Aorta (tissue), 5 donors: ENCODE data around the gene RNASEL. TPM values are rescaled to one million over a fixed set of nuclear protein-coding genes. Genes with fewer than 3 reads are reported as not detected.
A peak's percentile ranks its signal among the peaks of the same experiment; 100 is the strongest.

Experiments used
- ATAC-seq: fragments of 200-7000 bp; cut with Tn5 transposase; one replicate; pipeline ENCODE4 v1.9.1; 2022; ENCODE audit warnings: moderate library complexity; ENCODE audit not compliant: low FRiP score
- DNase-seq, 2 donors: peaks; one replicate each; pipeline ENCODE4 v3.0.0-alpha.2; 2020
- H3K27ac ChIP-seq, 2 donors: one replicate each; pipeline ENCODE4 v1.5.1; 2013; ENCODE audit warnings: low read length in 2 of 2, mild to moderate bottlenecking in 2 of 2, moderate library complexity in 2 of 2, control low read depth in 1 of 2, inconsistent platforms in 1 of 2, low read depth in 1 of 2
- H3K27me3 ChIP-seq, 2 donors: one replicate each; pipeline ENCODE4 v1.6.1; 2013; ENCODE audit warnings: control low read depth in 1 of 2, low read length in 1 of 2, mild to moderate bottlenecking in 1 of 2, moderate library complexity in 1 of 2; ENCODE audit not compliant: insufficient read depth in 2 of 2, control insufficient read depth in 1 of 2
- H3K36me3 ChIP-seq, 2 donors: one replicate each; pipeline ENCODE4 v1.6.1; 2013; ENCODE audit warnings: control low read depth in 1 of 2, low read length in 1 of 2, mild to moderate bottlenecking in 1 of 2; ENCODE audit not compliant: insufficient read depth in 2 of 2, control insufficient read depth in 1 of 2
- H3K4me1 ChIP-seq, 2 donors: one replicate each; pipeline ENCODE4 v1.6.1; 2013; ENCODE audit warnings: low read length in 2 of 2, control low read depth in 1 of 2, mild to moderate bottlenecking in 1 of 2, moderate library complexity in 1 of 2; ENCODE audit not compliant: insufficient read depth in 2 of 2, control insufficient read depth in 1 of 2
- H3K4me3 ChIP-seq, 2 donors: one replicate each; pipeline ENCODE4 v1.5.1; 2013; ENCODE audit warnings: low read length in 2 of 2, control low read depth in 1 of 2, mild to moderate bottlenecking in 1 of 2
- H3K9me3 ChIP-seq: one replicate; pipeline ENCODE4 v1.6.1; 2013; ENCODE audit warnings: mild to moderate bottlenecking, low read length; ENCODE audit not compliant: control insufficient read depth
- WGBS, 2 donors: extraction: QIAGEN DNeasy Blood & Tissue Kit; methylation state at CpG; one replicate each; pipeline ENCODE4 v1.1.7; 2013; 5-methylcytosine and 5-hydroxymethylcytosine counted together
- intact Hi-C, 2 donors: fragments of 100-400 bp; cut with DNase I; formaldehyde crosslinking; loops; one replicate each; pipeline versions ENCODE4 v1.14.2 to v1.15.0; 2022
- polyA plus RNA-seq, 2 donors: library from polyadenylated mRNA; stranded (reverse); fragments of 200-250 nt; gene quantifications; one replicate each; pipeline ENCODE4 v1.2.3, GENCODE V29; 2013
- total RNA-seq, 2 donors: library from RNA; stranded (reverse); fragmentation: NEBNext Ultra II Directional; extraction: Animal tissue kit (Norgen Biotek cat#: 25700); gene quantifications; one replicate each; pipeline ENCODE4 v1.2.1, GENCODE V29; 2021
- donor health status: healthy with polysubstance abuse.
- donor health status: Bipolar disorder and iron deficiency.
- donor health status: DM: no; HTN: no; CAD: no.
- donor health status: DM: no; HTN: no; CAD: no.
- donor health status: DM: yes; HTN: yes; CAD: no.

RNASEL gene
- total and polyA plus RNA-seq, 4 donors, result 3.9 to 13.9 (median 6.9) TPM

DNA sequence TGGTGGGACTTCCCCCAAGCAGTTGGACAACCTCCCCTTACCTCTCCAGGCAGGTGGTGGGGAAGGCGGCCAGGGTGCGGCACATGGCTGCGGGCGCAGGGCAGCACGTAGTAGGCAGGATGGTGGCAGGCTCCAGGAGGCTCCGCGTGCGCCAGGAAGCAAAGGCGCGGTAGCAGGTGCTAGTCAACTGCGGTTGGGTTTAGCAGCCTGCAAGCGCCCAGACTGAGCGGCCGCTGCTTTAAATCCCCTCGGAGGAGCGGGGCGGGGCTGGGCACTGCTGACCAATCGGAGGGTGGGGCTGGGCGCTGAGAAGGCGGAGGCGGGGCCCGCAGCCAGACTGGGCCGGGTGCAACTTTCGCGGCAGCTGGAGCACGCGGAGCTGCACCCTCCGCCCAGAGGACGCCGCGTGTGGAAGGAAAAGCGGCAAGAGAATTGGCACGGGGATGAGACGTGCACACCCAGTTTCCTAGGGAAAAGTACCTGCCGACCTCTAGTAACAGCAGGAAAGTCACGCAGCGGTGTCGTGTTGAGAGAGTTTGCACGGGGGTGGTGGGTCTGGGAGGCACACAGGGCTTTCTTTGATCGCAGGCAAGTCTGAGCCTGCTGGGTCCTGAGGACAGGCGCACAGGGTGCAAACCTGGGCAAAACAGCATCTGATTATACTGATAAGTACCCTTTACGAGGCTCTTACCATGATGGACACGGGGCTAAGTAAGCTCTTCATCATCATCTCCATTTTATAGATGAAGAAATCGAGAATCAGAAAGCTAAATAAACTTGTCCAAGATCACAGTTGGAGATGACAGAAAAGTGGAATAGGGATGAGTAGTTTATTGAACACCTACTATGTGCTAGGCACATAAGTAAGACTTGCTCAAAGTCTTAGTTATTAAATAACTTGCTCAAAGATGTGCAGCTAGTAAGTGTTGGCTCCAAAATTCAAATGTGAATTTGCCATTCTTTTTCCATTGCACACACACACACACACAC lies 15.4 kb upstream of the RNASEL start, which contains the start of gene RGS16:
TSS of gene RGS16 (minus strand) at position 215 of the 990 bp plus-strand sequence. CDS start at position 85, 130 bp downstream.
- Histone ChIP-seq H3K27me3 (no peaks in the 10 kb centered on the region), H3K4me1 (no peaks in the 10 kb centered on the region), H3K27ac (no peak within 1 kb of the TSS), H3K36me3 (no peaks in the 10 kb centered on the region), H3K9me3 (no peaks in the 10 kb centered on the region), H3K4me3 (peak within 1 kb of the TSS; percentile 23 to 29)
- 5 to 7% methylated on average over 41 to 44 of the region's 44 CpGs for WGBS, 2 donors
- peak; percentile 97 to 98 for DNase-seq
- intact Hi-C loops, result loop anchor here (1.0 to 5.0 kb wide), 4 partner anchors 10 to 98 kb away; no protein-coding TSS in a partner anchor
- ATAC-seq, result peak; percentile 96

DNA sequence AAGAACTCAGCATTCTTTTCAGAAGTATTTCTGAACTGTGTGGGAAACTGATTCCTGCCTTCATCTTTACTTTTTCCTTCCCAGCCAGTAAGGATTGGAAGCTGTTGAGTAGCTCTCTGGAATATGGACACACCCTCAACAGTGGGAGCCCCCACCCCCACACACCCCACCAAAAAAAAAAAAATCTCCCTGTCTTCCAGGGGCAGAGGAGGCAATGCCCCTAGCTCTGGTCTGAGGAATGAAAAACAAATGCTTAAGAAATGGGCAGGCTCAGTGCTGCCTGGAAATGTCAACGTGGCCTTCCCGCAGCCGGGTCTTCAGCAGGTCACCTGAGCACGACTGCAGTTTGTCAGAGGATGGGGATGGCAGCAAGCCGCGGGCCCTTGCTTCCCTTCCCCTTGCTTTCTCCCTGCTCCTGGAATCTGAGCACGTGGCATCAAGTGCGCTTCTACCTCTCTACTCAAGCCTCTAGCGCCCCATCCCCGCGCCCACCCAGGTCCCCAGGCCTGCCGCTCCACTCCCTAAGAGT lies 14.7 kb upstream of the RNASEL start:
- intact Hi-C loops, result loop anchor here (1.0 to 5.0 kb wide), 5 partner anchors 11 to 183 kb away; no protein-coding TSS in a partner anchor
- WGBS, 2 donors, result 2% methylated on average over 12 of the region's 12 CpGs
- no peak for DNase-seq
- H3K27ac ChIP-seq, result no peak overlapping the region
- H3K36me3 ChIP-seq, result no peaks in the 10 kb centered on the region
- H3K9me3 ChIP-seq, result no peaks in the 10 kb centered on the region
- H3K4me3 ChIP-seq, result peak overlapping the region; percentile 23 to 29
- H3K4me1 ChIP-seq, result no peaks in the 10 kb centered on the region
- ATAC-seq, result peak; percentile 19
- H3K27me3 ChIP-seq, result no peaks in the 10 kb centered on the region

DNA sequence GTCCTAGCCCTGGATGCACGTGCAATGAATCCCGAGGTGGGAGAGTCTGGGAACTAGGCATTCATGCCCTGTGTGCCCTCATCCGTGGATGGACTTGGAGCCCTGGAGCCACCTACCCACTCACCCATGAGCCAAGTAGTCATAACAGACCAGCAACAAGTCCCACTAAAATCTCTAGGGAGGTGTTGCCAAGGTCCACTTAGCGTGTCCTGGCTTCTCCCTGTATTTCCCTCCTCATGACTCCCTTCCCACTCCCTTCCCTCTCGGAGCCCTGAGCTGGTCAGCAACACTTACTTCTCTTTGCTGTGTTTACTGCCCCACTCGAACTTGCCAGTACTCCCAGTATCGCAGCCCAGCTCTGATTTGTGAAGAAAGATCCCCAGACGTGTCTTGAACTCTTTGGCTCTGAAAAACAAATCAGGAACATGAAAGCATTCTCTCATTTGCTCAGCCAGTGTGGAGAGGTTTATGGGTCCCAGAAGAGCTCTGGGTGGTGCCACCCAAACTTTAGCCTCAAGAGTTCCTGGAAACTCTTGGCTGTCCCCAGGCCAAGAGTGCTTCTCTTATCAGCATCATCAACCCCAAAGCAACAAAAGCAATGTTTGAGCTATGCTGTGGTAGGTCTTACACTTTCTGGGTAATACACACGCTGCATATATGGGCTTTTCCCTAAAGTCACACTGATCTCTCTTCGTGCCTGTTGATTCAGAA lies 14.0 kb upstream of the RNASEL start:
- 6 to 13% methylated on average over 10 of the region's 10 CpGs for WGBS, 2 donors
- intact Hi-C loops, result loop anchor here (2.0 to 5.0 kb wide), 4 partner anchors 74 to 184 kb away; no protein-coding TSS in a partner anchor
- Histone ChIP-seq H3K27ac (no peak overlapping the region), H3K9me3 (no peaks in the 10 kb centered on the region), H3K27me3 (no peaks in the 10 kb centered on the region), H3K4me3 (no peak overlapping the region), H3K4me1 (no peaks in the 10 kb centered on the region), H3K36me3 (no peaks in the 10 kb centered on the region)
- ATAC-seq, result peak; percentile 33
- DNase-seq, result no peak

DNA sequence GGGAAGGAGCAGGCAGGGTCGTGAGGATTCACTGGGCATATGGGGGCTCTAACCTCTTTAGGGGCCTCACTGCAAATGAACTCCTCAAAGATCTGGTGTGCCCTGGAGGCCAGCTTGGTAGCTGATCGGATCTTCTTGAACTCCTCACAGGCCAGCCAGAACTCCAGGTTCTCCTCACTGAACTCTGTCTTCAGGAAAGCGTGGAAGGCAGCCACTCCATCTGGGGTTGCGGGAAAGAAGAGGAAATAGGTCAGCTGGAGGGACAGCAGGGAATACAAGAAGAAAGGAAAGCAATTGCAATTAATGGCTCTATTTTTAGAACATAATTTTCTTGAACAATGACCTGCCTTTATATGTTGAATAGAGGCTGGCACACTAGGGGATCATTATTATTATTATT lies 12.9 kb upstream of the RNASEL start:
- 66 to 80% methylated on average over 4 of the region's 4 CpGs for WGBS, 2 donors
- Histone ChIP-seq H3K4me1 (no peaks in the 10 kb centered on the region), H3K27ac (no peak overlapping the region), H3K9me3 (no peaks in the 10 kb centered on the region), H3K4me3 (no peak overlapping the region), H3K27me3 (no peaks in the 10 kb centered on the region), H3K36me3 (no peaks in the 10 kb centered on the region)
- intact Hi-C loops, result loop anchor here (1.0 to 5.0 kb wide), 5 partner anchors 75 to 185 kb away; no protein-coding TSS in a partner anchor
- ATAC-seq (no peak), DNase-seq (no peak)

DNA sequence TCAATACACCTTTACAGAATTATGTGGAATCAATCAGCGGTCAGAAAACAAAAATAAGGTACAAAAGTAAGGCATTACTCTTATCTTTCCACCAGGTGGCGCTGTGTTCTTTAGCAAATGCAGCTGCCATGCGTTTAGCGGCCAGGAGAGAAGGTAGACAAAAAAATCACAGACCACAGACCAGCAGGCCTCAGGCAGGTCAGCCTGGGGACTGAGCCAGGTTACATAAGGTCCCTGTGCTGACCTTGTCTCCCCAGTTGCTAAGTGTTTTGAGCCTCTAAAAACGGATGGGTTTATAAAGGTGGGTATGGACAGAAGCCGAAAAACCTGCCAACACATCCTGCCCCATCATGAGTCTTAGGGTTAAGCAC lies 12.3 kb upstream of the RNASEL start:
- H3K27ac ChIP-seq, result no peak overlapping the region
- H3K4me3 ChIP-seq, result no peak overlapping the region
- H3K9me3 ChIP-seq, result no peaks in the 10 kb centered on the region

DNA sequence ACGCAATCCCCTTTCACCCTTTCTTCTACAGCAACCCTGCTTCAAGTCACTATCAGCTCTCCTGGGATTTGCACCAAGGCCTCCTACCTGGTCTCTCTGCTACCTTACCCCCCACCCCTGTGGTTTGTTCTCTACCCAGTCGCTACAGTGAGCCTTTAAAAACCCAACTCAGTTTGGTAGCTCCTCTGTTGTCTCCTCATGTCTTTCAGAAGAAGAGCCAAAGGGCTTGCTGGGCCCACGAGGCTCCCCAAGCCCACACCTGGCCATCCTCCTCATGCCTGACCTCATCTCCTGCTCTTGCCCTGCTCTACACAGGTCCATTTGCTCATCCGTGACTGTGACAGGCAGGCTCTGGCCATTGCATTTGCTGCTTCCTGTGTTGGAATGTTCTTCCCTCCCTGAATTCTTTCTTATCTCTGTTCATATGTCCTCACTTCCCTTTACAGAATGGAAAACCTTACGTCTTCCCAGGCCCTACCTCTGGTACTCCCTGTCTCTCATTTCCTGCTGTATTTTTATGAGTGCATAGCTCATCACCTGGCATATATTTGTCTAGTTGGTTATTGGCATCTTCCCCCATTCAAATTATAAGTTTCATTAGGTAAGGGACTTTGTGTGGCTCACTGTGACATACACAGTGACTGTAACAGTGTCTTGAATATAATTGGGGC lies 11.8 kb upstream of the RNASEL start:
- Histone ChIP-seq H3K36me3 (no peaks in the 10 kb centered on the region), H3K27ac (no peak overlapping the region), H3K4me1 (no peaks in the 10 kb centered on the region), H3K4me3 (no peak overlapping the region), H3K9me3 (no peaks in the 10 kb centered on the region), H3K27me3 (no peaks in the 10 kb centered on the region)
- DNase-seq (no peak), ATAC-seq (no peak)
- WGBS, 2 donors, result 71 to 72% methylated on average over 5 of the region's 5 CpGs
- intact Hi-C loops, result loop anchor here (1.0 to 5.0 kb wide), 4 partner anchors 76 to 183 kb away; no protein-coding TSS in a partner anchor

More for the DNA sequence above, 12.3 kb upstream of the RNASEL start:
- Histone ChIP-seq H3K36me3 (no peaks in the 10 kb centered on the region), H3K4me1 (no peaks in the 10 kb centered on the region), H3K27me3 (no peaks in the 10 kb centered on the region)
- 17 to 18% methylated on average over 6 of the region's 6 CpGs for WGBS, 2 donors
- DNase-seq (peak in 1 of 2 donors; percentile 65), ATAC-seq (peak; percentile 66)
- intact Hi-C loops, result loop anchor here (1.0 to 5.0 kb wide), 4 partner anchors 76 to 183 kb away; no protein-coding TSS in a partner anchor

DNA sequence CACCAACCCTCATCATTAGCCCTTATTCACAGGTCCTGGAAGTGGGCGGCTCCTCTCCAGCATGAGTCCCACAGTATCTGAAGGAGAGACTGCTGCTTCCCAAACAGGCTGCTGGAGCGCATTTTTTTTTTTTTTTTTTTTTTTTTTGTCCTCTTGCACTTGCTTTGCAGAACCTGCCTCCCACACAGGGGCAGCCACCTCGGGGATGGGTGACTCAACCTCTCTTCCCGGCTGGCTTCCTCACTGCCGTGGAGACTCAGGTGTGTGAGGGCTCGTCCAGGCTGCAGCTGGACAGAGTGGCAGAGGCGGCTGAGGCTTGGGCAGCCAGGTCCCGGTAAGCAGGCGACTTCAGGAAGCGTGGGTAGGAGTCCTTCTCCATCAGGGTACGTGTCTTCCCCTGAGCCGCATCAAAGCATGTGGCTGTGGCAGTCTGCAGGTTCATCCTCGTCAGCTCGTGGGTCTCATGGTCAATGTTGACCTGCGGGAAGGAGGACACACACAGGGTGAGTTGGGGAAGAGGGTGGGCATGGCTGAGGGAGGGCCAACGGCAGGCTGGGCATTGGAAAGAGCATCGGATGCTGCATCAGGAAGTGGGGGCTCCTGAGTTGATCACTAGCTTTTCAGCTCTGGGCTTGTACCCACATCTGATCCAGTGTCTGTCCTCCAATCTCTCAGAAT lies 11.1 kb upstream of the RNASEL start:
- no peaks in the 10 kb centered on the region for H3K27me3 ChIP-seq
- no peaks in the 10 kb centered on the region for H3K36me3 ChIP-seq
- H3K4me1 ChIP-seq, result no peaks in the 10 kb centered on the region
- no peak for ATAC-seq
- DNase-seq, result no peak
- 94% methylated on average over 17 of the region's 17 CpGs for WGBS, 2 donors
- intact Hi-C loops, result loop anchor here (5.0 kb wide), 3 partner anchors 77 to 102 kb away; no protein-coding TSS in a partner anchor
- H3K9me3 ChIP-seq, result no peaks in the 10 kb centered on the region
- no peak overlapping the region for H3K27ac ChIP-seq
- H3K4me3 ChIP-seq, result no peak overlapping the region
